GM12878 (cell line): ENCODE data around the gene MAVS. TPM values are rescaled to one million over a fixed set of nuclear protein-coding genes. Genes with fewer than 3 reads are reported as not detected.

ENCODE experiments used
- ATAC-seq: fragments of 200-7000 bp; cut with Tn5 transposase; 3 replicates; pipeline ENCODE4 v1.9.1; 2020; ENCODE audit warnings: mild to moderate bottlenecking, moderate library complexity
- BruUV-seq: library from RNA; stranded (reverse); fragments of 400-500 nt; replicated peaks from 2 replicates; lab custom pipeline; 2021; lab: Mats Ljungman, UMichigan
- CTCF ChIA-PET: fragments of 300-600 bp; sonication (Branson Sonifier 250); formaldehyde crosslinking; extraction: SDS; loops from one replicate; lab custom pipeline; 2021; ENCODE audit warnings: inconsistent platforms; lab: Yijun Ruan, JAX
- POLR2A ChIA-PET: fragments of 350-600 bp; formaldehyde crosslinking; extraction: SDS; loops from one replicate; lab custom pipeline; 2021; ENCODE audit warnings: inconsistent platforms; lab: Charles Lee
- RAD21 ChIA-PET: fragments of 300-600 bp; sonication (Branson Sonifier 250); formaldehyde crosslinking; loops from one replicate; lab custom pipeline; 2023; ENCODE audit warnings: antibody characterized with exemption; ENCODE audit not compliant: unreplicated experiment; lab: Charles Lee
- SMC1A ChIA-PET: fragments of 300-600 bp; sonication (Branson Sonifier 250); formaldehyde crosslinking; loops from one replicate; lab custom pipeline; 2023; ENCODE audit not compliant: unreplicated experiment, uncharacterized antibody; lab: Charles Lee
- DNase-seq: peaks from one replicate; pipeline ENCODE4 v3.0.0-alpha.2; 2011; ENCODE audit warnings: low read depth, low spot score
- FAIRE-seq: peaks from 3 replicates; lab custom pipeline; 2011; peaks lifted over from hg19 to GRCh38; lab: Jason Lieb, UNC
- H2AFZ ChIP-seq: 2 replicates; pipeline ENCODE4 v1.6.0; 2011; ENCODE audit warnings: low read depth, low read length, control low read depth; ENCODE audit not compliant: control insufficient read depth
- H3K27ac ChIP-seq: 2 replicates; pipeline ENCODE4 v1.5.1; 2011; ENCODE audit warnings: control low read depth; ENCODE audit not compliant: control insufficient read depth, insufficient read depth
- H3K27me3 ChIP-seq, 2 experiments: replicated peaks in 1 of 2; 2 replicates each; pipeline versions ENCODE4 v1.6.0 to v1.6.1; 2011; ENCODE audit warnings: low read length in 1 of 2; ENCODE audit not compliant: control insufficient read depth in 2 of 2, insufficient read depth in 2 of 2
- H3K36me3 ChIP-seq, 2 experiments: 2 replicates each; pipeline ENCODE4 v1.5.1; 2011; ENCODE audit warnings: low read length in 1 of 2; ENCODE audit not compliant: control insufficient read depth in 2 of 2, insufficient read depth in 2 of 2
- H3K4me1 ChIP-seq: 2 replicates; pipeline ENCODE4 v1.6.1; 2011; ENCODE audit warnings: mild to moderate bottlenecking, low read length, moderate library complexity, mixed read lengths; ENCODE audit not compliant: control insufficient read depth, insufficient read depth
- H3K4me2 ChIP-seq: 2 replicates; pipeline ENCODE4 v1.6.0; 2011; ENCODE audit warnings: control low read depth; ENCODE audit not compliant: control insufficient read depth, insufficient read depth
- H3K4me3 ChIP-seq: fragments of 200-600 bp; sonication (generic); 2 replicates; pipeline ENCODE4 v1.5.1; 2016
- H3K79me2 ChIP-seq: 2 replicates; pipeline ENCODE4 v1.6.0; 2011; ENCODE audit warnings: low read length; ENCODE audit not compliant: control insufficient read depth, insufficient read depth
- H3K9ac ChIP-seq: 2 replicates; pipeline ENCODE4 v1.8.0; 2011; ENCODE audit warnings: low read length, control low read depth, mixed read lengths; ENCODE audit not compliant: control insufficient read depth, insufficient read depth
- H3K9me3 ChIP-seq: replicated peaks from 3 replicates; pipeline ENCODE4 v1.5.1; 2011; ENCODE audit warnings: mild to moderate bottlenecking, low read length; ENCODE audit not compliant: control insufficient read depth, insufficient read depth
- H4K20me1 ChIP-seq: 2 replicates; pipeline ENCODE4 v1.6.0; 2011; ENCODE audit not compliant: control insufficient read depth, insufficient read depth
- BCL11A ChIP-seq: IDR thresholded peaks from 2 replicates; pipeline ENCODE4 v1.6.1; 2011; ENCODE audit warnings: low read depth, low read length
- LARP7 ChIP-seq: fragments of 450-650 bp; IDR thresholded peaks from 2 replicates; pipeline ENCODE4 v1.6.1; 2017; ENCODE audit warnings: mild to moderate bottlenecking
- MXI1 ChIP-seq: fragments of 150-350 bp; IDR thresholded peaks from 2 replicates; pipeline ENCODE4 v1.6.1; 2011; ENCODE audit warnings: low read depth, mild to moderate bottlenecking, inconsistent platforms, low read length, improper control_type of control experiment
- WGBS: methylation state at CpG from one replicate; pipeline ENCODE4 v1.1.6; 2016; ENCODE audit warnings: low lambda C conversion rate; ENCODE audit not compliant: insufficient replicate concordance, insufficient coverage; ENCODE audit errors: missing lambda C conversion rate; 5-methylcytosine and 5-hydroxymethylcytosine counted together
- in situ Hi-C: fragments of 300-500 bp; cut with MboI; formaldehyde crosslinking; loops from 9 replicates; pipeline ENCODE4 v1.14.3; 2018; ENCODE audit warnings: mixed read lengths
- intact Hi-C: fragments of 100-400 bp; cut with micrococcal nuclease; formaldehyde crosslinking; loops from one replicate; pipeline ENCODE4 v1.14.2; 2022; ENCODE audit not compliant: unreplicated experiment
- polyA plus RNA-seq, 11 experiments: library from polyadenylated mRNA; depleted of rRNA in 4 of 11; unstranded in 6 of 11; stranded (reverse) in 5 of 11; fragments of >200 nt; fragmentation: Nextera tagmentation in 4 of 11; fragmentation: Illumina TruSeq in 1 of 11; extraction: Ambion mirVana in 4 of 11; extraction: Trizol in 1 of 11; gene quantifications; 1 replicate in 1 of 11; 2 replicates in 10 of 11; pipeline versions ENCODE4 v1.2.1 to v1.2.3, GENCODE V29; 2011 to 2016; ENCODE audit warnings: inconsistent platforms in 2 of 11, missing spikeins in 2 of 11, low read depth in 1 of 11
- total RNA-seq, 4 experiments: library from RNA; depleted of rRNA in 3 of 4; stranded (reverse); fragments of >200 nt in 3 of 4; fragmentation: Illumina TruSeq in 1 of 4; extraction: Trizol in 1 of 4; gene quantifications; 2 replicates each; pipeline versions ENCODE4 v1.2.1 to v1.2.3, GENCODE V29; 2013 to 2021
- TF ChIP-seq, protein P1 (sequence below): IDR thresholded peaks from 2 replicates; pipeline ENCODE4 v1.6.1; 2012; ENCODE audit warnings: low read length, inconsistent platforms
- TF ChIP-seq, protein P2 (sequence below): fragments of 450-650 bp; IDR thresholded peaks from 2 replicates; pipeline ENCODE4 v1.6.1; 2017; ENCODE audit warnings: mild to moderate bottlenecking, moderate library complexity

MAVS gene
- total and polyA plus RNA-seq, 10 of the 15 experiments (the other 5 are each of a cell fraction or from before 2014, with no cell fraction given), result 1.6 to 25.2 (median 12.6) TPM

DNA sequence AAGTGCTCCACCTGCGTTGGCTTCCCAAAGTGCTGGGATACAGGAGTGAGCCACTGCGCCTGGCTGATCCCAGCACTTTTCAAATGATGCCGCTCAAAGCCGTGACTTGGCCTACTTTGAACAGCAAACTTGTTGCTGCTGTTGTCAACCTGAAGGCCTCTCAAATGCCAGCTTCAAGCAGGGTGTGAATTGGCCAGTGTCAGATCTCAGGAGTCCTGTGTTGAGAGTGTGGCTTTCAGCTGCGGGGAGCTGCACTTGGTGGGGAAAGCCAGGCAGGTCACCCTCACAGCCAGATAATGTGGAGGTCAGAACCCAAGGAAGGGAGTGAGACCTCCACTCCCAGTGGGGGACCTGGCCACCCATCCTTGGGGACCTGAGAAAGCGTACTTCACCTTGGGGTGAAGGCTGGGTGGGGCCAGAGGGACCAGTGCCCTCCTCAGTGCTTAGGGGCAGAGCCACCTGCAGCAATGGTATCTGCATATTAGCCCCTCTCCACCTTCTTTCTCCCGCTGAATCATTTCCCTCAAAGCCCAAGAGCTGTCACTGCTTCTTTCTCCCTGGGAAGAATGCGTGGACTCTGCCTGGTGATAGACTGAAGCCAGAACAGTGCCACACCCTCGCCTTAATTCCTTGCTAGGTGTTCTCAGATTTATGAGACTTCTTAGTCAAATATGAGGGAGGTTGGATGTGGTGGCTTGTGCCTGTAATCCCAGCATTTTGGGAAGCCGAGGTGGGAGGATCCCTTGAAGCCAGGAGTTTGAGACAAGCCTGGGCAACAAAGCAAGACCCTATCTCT, 23.4 kb downstream of the MAVS start:
- RAD21 ChIA-PET, result no interaction called here
- TF ChIP-seq, protein P1, sequence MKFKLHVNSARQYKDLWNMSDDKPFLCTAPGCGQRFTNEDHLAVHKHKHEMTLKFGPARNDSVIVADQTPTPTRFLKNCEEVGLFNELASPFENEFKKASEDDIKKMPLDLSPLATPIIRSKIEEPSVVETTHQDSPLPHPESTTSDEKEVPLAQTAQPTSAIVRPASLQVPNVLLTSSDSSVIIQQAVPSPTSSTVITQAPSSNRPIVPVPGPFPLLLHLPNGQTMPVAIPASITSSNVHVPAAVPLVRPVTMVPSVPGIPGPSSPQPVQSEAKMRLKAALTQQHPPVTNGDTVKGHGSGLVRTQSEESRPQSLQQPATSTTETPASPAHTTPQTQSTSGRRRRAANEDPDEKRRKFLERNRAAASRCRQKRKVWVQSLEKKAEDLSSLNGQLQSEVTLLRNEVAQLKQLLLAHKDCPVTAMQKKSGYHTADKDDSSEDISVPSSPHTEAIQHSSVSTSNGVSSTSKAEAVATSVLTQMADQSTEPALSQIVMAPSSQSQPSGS, result no peak
- TF ChIP-seq MXI1 (no peak), BCL11A (no peak), LARP7 (no peak)
- TF ChIP-seq, protein P2, sequence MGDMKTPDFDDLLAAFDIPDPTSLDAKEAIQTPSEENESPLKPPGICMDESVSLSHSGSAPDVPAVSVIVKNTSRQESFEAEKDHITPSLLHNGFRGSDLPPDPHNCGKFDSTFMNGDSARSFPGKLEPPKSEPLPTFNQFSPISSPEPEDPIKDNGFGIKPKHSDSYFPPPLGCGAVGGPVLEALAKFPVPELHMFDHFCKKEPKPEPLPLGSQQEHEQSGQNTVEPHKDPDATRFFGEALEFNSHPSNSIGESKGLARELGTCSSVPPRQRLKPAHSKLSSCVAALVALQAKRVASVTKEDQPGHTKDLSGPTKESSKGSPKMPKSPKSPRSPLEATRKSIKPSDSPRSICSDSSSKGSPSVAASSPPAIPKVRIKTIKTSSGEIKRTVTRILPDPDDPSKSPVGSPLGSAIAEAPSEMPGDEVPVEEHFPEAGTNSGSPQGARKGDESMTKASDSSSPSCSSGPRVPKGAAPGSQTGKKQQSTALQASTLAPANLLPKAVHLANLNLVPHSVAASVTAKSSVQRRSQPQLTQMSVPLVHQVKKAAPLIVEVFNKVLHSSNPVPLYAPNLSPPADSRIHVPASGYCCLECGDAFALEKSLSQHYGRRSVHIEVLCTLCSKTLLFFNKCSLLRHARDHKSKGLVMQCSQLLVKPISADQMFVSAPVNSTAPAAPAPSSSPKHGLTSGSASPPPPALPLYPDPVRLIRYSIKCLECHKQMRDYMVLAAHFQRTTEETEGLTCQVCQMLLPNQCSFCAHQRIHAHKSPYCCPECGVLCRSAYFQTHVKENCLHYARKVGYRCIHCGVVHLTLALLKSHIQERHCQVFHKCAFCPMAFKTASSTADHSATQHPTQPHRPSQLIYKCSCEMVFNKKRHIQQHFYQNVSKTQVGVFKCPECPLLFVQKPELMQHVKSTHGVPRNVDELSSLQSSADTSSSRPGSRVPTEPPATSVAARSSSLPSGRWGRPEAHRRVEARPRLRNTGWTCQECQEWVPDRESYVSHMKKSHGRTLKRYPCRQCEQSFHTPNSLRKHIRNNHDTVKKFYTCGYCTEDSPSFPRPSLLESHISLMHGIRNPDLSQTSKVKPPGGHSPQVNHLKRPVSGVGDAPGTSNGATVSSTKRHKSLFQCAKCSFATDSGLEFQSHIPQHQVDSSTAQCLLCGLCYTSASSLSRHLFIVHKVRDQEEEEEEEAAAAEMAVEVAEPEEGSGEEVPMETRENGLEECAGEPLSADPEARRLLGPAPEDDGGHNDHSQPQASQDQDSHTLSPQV, result no peak
- H4K20me1 ChIP-seq, result no peaks in the 10 kb centered on the region
- H3K79me2 ChIP-seq, result no peaks in the 10 kb centered on the region
- BruUV-seq, result no TSS peak
- no peak overlapping the region for H2AFZ ChIP-seq
- POLR2A ChIA-PET, result interaction anchor here (0.6 kb wide), 1 partner anchor 135 kb away, joined by 3 read pairs; no protein-coding TSS in a partner anchor
- DNase-seq (no peak), ATAC-seq (no peak), FAIRE-seq (no peak)
- SMC1A ChIA-PET, result no interaction called here
- no peak overlapping the region for H3K27ac ChIP-seq
- H3K27me3 ChIP-seq, result no peaks in the 10 kb centered on the region
- H3K4me3 ChIP-seq, result no peak overlapping the region
- H3K9ac ChIP-seq, result no peak overlapping the region
- CTCF ChIA-PET, result interaction anchor here (0.7 to 2.2 kb wide), 2 partner anchors 15 to 136 kb away, joined by 3 to 7 read pairs; no protein-coding TSS in a partner anchor
- intact Hi-C loops (no loop called here), in situ Hi-C loops (no loop called here)
- WGBS, result 98% methylated on average over 10 of the region's 10 CpGs
- H3K4me1 ChIP-seq, result no peaks in the 10 kb centered on the region
- no peaks in the 10 kb centered on the region for H3K9me3 ChIP-seq
- peaks cover 7% of the 10 kb centered on the region in 2 experiments; a peak in 3 of 4 replicates for H3K36me3 ChIP-seq
- no peak overlapping the region for H3K4me2 ChIP-seq
